ENCODE measurements around the gene METTL17. TPM values are rescaled to one million over a fixed set of nuclear protein-coding genes. Genes with fewer than 3 reads are reported as not detected.

The METTL17 gene
- total and polyA plus RNA-seq, 2 of the 8 experiments (the other 6 are each of a cell fraction or from before 2014, with no cell fraction given): 73.8 to 138 TPM

DNA sequence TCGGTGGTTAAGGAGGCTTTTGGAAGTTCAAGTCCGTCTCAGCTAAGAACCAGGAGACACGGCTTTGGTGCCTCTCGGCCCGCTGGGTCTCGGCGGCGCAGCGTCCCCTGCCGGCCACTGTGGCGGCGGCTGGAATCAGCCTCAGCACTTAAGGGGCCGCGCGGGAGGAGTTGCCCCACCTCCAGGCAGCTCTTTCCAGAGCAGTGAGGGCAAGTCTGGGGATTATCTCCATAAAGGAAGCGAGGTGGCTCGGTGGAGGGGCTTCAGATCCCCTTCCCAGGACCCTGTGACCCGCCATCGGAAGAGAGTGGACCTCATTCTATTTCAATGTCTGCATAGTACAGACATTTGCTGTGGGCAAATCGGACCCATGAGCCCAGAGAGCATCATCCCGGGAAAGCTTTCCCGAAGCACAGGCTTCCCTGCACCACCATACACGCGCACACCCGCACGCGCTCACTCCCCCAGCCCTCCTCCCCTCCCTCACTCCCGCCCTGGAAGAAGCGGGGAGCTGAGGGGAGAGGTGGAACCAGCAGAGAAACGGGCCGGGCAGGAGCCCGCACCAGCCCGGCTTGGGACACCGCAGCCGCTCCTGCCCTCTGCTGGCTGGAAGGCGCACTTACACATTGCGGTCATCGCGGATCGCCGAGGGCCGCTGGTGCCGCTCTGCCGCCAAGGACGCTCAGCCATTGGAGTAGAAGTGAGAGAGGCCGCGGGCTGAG lies 18.6 kb upstream of the METTL17 start (continued):
- TF ChIP-seq, protein P1, sequence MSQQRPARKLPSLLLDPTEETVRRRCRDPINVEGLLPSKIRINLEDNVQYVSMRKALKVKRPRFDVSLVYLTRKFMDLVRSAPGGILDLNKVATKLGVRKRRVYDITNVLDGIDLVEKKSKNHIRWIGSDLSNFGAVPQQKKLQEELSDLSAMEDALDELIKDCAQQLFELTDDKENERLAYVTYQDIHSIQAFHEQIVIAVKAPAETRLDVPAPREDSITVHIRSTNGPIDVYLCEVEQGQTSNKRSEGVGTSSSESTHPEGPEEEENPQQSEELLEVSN (IDR thresholded peaks at IDR 0.05): no peak; the same call in 1 of the 2 replicates
- TF ChIP-seq SP1 (IDR thresholded peaks at IDR 0.05; ENCODE audit: low read depth, low read length) (peak; percentile 59; the same call in 1 of the 2 replicates), JUN (IDR thresholded peaks at IDR 0.05; ENCODE audit: low read depth, low read length) (no peak), TBP (IDR thresholded peaks at IDR 0.05; ENCODE audit: low read depth, low read length) (no peak; the same call in 1 of the 2 replicates), SP2 (IDR thresholded peaks at IDR 0.05; ENCODE audit: low read length) (no peak), RFX5 (IDR thresholded peaks at IDR 0.05; ENCODE audit: borderline replicate concordance, low read depth, low read length) (no peak), CHD1 (IDR thresholded peaks at IDR 0.05; ENCODE audit: low read depth, low read length) (no peak), EP300 (IDR thresholded peaks at IDR 0.05; ENCODE audit: borderline replicate concordance in 1 of 2, low read depth in 2 of 2, low read length in 2 of 2) (peak in 1 of 2 experiments; percentile 84; a peak in 1 of 3 replicates), SIRT6 (IDR thresholded peaks at IDR 0.05; ENCODE audit: low read length) (no peak), RXRA (IDR thresholded peaks at IDR 0.05; ENCODE audit: insufficient read depth, low read depth, low read length) (no peak)
- TF ChIP-seq, protein P2, sequence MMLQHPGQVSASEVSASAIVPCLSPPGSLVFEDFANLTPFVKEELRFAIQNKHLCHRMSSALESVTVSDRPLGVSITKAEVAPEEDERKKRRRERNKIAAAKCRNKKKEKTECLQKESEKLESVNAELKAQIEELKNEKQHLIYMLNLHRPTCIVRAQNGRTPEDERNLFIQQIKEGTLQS (IDR thresholded peaks at IDR 0.05; ENCODE audit: insufficient read depth, low read depth, low read length): no peak
